SK-N-SH (cell line): ENCODE results near the gene MRRF. TPM values are rescaled to one million over a fixed set of nuclear protein-coding genes. Genes with fewer than 3 reads are reported as not detected.

Source experiments
- CTCF ChIA-PET: fragments of 300-600, 350-600 bp; formaldehyde crosslinking; extraction: SDS; loops from one replicate; lab custom pipeline; 2021; lab: Yijun Ruan, JAX
- POLR2A ChIA-PET: fragments of 350-600 bp; sonication (Branson Sonifier 250); formaldehyde crosslinking; extraction: SDS; loops from one replicate; lab custom pipeline; 2020; ENCODE audit warnings: antibody characterized with exemption, inconsistent platforms; lab: Yijun Ruan, JAX
- DNase-seq: peaks from one replicate; pipeline ENCODE4 v3.0.0; 2012
- H2AFZ ChIP-seq: fragments of 200-600 bp; sonication (generic); 2 replicates; pipeline ENCODE4 v1.8.1; 2016; ENCODE audit warnings: antibody characterized with exemption, mild to moderate bottlenecking, low read depth
- H3F3A ChIP-seq: fragments of 200-600 bp; sonication (generic); replicated peaks from 2 replicates; pipeline ENCODE3; 2016; ENCODE audit warnings: antibody characterized with exemption, mild to moderate bottlenecking; ENCODE audit not compliant: insufficient read depth
- H3K27ac ChIP-seq, 2 experiments: fragments of 200-500 bp in 1 of 2; fragments of 200-600 bp in 1 of 2; sonication (Bioruptor generic) in 1 of 2; sonication (generic), shearing (Covaris generic) in 1 of 2; 2 replicates each; pipeline versions ENCODE4 v1.5.1 to v1.6.1; 2014 to 2016; ENCODE audit warnings: low read depth in 2 of 2, inconsistent platforms in 1 of 2, low read length in 1 of 2, mild to moderate bottlenecking in 1 of 2, mixed read lengths in 1 of 2
- H3K27me3 ChIP-seq: fragments of 200-600 bp; sonication (generic), shearing (Covaris generic); 2 replicates; pipeline ENCODE4 v1.6.1; 2016; ENCODE audit warnings: mixed run types; ENCODE audit not compliant: insufficient read depth
- H3K36me3 ChIP-seq, 2 experiments: fragments of 200-500 bp in 1 of 2; fragments of 200-600 bp in 1 of 2; sonication (Bioruptor generic) in 1 of 2; sonication (generic) in 1 of 2; replicated peaks in 1 of 2; 2 replicates each; pipeline versions ENCODE3 to v1.5.1; 2014 to 2016; ENCODE audit warnings: low read length in 1 of 2, mild to moderate bottlenecking in 1 of 2; ENCODE audit not compliant: insufficient read depth in 2 of 2, control insufficient read depth in 1 of 2
- H3K4me1 ChIP-seq, 2 experiments: fragments of 200-500 bp in 1 of 2; fragments of 200-600 bp in 1 of 2; sonication (Bioruptor generic) in 1 of 2; sonication (generic), shearing (Covaris generic) in 1 of 2; 2 replicates each; pipeline versions ENCODE4 v1.5.1 to v1.6.1; 2014 to 2016; ENCODE audit warnings: low read depth in 1 of 2, low read length in 1 of 2, mixed run types in 1 of 2; ENCODE audit not compliant: insufficient read depth in 2 of 2, control insufficient read depth in 1 of 2
- H3K4me2 ChIP-seq: fragments of 200-600 bp; sonication (generic), shearing (Covaris generic); 2 replicates; pipeline ENCODE4 v1.6.1; 2017; ENCODE audit warnings: mixed run types
- H3K4me3 ChIP-seq, 2 experiments: fragments of 200-500 bp in 1 of 2; fragments of 200-600 bp in 1 of 2; sonication (Bioruptor generic) in 1 of 2; sonication (generic), shearing (Covaris generic) in 1 of 2; 2 replicates each; pipeline versions ENCODE4 v1.5.1 to v1.8.1; 2014 to 2016; ENCODE audit warnings: low read depth in 2 of 2, inconsistent platforms in 1 of 2, low read length in 1 of 2, mild to moderate bottlenecking in 1 of 2, mixed read lengths in 1 of 2, moderate library complexity in 1 of 2
- H3K79me2 ChIP-seq: fragments of 200-600 bp; sonication (generic); 2 replicates; pipeline ENCODE4 v1.8.1; 2017; ENCODE audit warnings: mild to moderate bottlenecking; ENCODE audit not compliant: insufficient read depth
- H3K9ac ChIP-seq: fragments of 200-600 bp; sonication (generic); 2 replicates; pipeline ENCODE4 v1.6.1; 2017; ENCODE audit warnings: mixed run types
- H3K9me2 ChIP-seq: fragments of 200-600 bp; sonication (generic); 2 replicates; pipeline ENCODE4 v1.6.1; 2017; ENCODE audit warnings: mixed run types
- H3K9me3 ChIP-seq: fragments of 200-600 bp; sonication (generic); 2 replicates; pipeline ENCODE4 v1.6.1; 2017; ENCODE audit warnings: mixed run types, mild to moderate bottlenecking, moderate library complexity
- H4K20me1 ChIP-seq: fragments of 200-600 bp; sonication (generic); 2 replicates; pipeline ENCODE4 v1.6.1; 2017; ENCODE audit warnings: mild to moderate bottlenecking, mixed run types; ENCODE audit not compliant: insufficient read depth
- CHD2 ChIP-seq: fragments of 150-350 bp; IDR thresholded peaks from 2 replicates; pipeline ENCODE4 v1.6.1; 2018; ENCODE audit warnings: low read length; ENCODE audit not compliant: partially characterized antibody
- FOSL2 ChIP-seq: IDR thresholded peaks from 2 replicates; pipeline ENCODE4 v1.4.0; 2012; ENCODE audit warnings: low read depth, mild to moderate bottlenecking, moderate library complexity, borderline replicate concordance
- FOXM1 ChIP-seq: IDR thresholded peaks from 2 replicates; pipeline ENCODE4 v1.4.0; 2012; ENCODE audit warnings: low read depth, mild to moderate bottlenecking
- GATA2 ChIP-seq: sonication (generic); formaldehyde crosslinking; IDR thresholded peaks from 2 replicates; pipeline ENCODE4 v1.5.0; 2020; ENCODE audit warnings: mild to moderate bottlenecking, missing genetic modification reagents
- IRF3 ChIP-seq: fragments of 150-350 bp; IDR thresholded peaks from 2 replicates; pipeline ENCODE4 v1.6.1; 2016; ENCODE audit warnings: mild to moderate bottlenecking, low read depth, low read length
- JUND ChIP-seq: IDR thresholded peaks from 2 replicates; pipeline ENCODE4 v1.4.0; 2012
- NFIC ChIP-seq: IDR thresholded peaks from 2 replicates; pipeline ENCODE4 v1.4.0; 2012; ENCODE audit warnings: borderline replicate concordance
- NRF1 ChIP-seq: IDR thresholded peaks from 2 replicates; pipeline ENCODE4 v1.6.1; 2012; ENCODE audit warnings: low read depth, mild to moderate bottlenecking, low read length
- RAD21 ChIP-seq: IDR thresholded peaks from 2 replicates; pipeline ENCODE4 v1.6.1; 2012; ENCODE audit warnings: mild to moderate bottlenecking, low read length
- RXRA ChIP-seq: IDR thresholded peaks from 2 replicates; pipeline ENCODE4 v1.4.0; 2012; ENCODE audit warnings: low read depth, mild to moderate bottlenecking, borderline replicate concordance
- SIN3A ChIP-seq: IDR thresholded peaks from 2 replicates; pipeline ENCODE4 v1.6.1; 2012; ENCODE audit warnings: low read depth, mild to moderate bottlenecking, low read length, moderate library complexity, borderline replicate concordance
- TCF12 ChIP-seq: IDR thresholded peaks from 2 replicates; pipeline ENCODE4 v1.4.0; 2012
- USF1 ChIP-seq: IDR thresholded peaks from 2 replicates; pipeline ENCODE4 v1.4.0; 2012; ENCODE audit warnings: low read depth, borderline replicate concordance
- YY1 ChIP-seq: IDR thresholded peaks from 2 replicates; pipeline ENCODE4 v1.4.0; 2012; ENCODE audit warnings: low read depth, mild to moderate bottlenecking
- WGBS: methylation state at CpG from one replicate; pipeline ENCODE4 v1.1.6; 2017; ENCODE audit warnings: low lambda C conversion rate; 5-methylcytosine and 5-hydroxymethylcytosine counted together
- polyA plus RNA-seq, 3 experiments: library from polyadenylated mRNA; depleted of rRNA; stranded (reverse); fragments of >200 nt; gene quantifications; 2 replicates each; pipeline ENCODE4 v1.2.3, GENCODE V29; 2012
- TF ChIP-seq, protein P1 (sequence below): IDR thresholded peaks from 2 replicates; pipeline ENCODE4 v1.6.1; 2012; ENCODE audit warnings: mild to moderate bottlenecking, low read depth, low read length, moderate library complexity

Gene MRRF
- polyA plus RNA-seq, 1 of the 3 experiments (the other 2 are of a cell fraction), result 35.1 TPM

- no peak overlapping the region for H3K9ac ChIP-seq
- H3K4me3 ChIP-seq, result no peak overlapping the region
- CTCF ChIA-PET, result interaction anchor here (1.3 kb wide), 1 partner anchor 9 kb away, joined by 3 read pairs; no protein-coding TSS in a partner anchor
- H3K27ac ChIP-seq, result no peak overlapping the region
- peaks cover 72% of the 10 kb centered on the region for H3K79me2 ChIP-seq
- H3K4me1 ChIP-seq, result peaks cover 12 to 13% of the 10 kb centered on the region in 2 experiments; a peak in 3 of 4 replicates
- H3K27me3 ChIP-seq, result no peaks in the 10 kb centered on the region
- H3K9me2 ChIP-seq, result no peaks in the 10 kb centered on the region
- H3K36me3 ChIP-seq, result peaks cover 23 to 37% of the 10 kb centered on the region in 2 experiments
- H3K9me3 ChIP-seq, result no peaks in the 10 kb centered on the region
- no peak overlapping the region for H2AFZ ChIP-seq
- no peak for DNase-seq
- TF ChIP-seq JUND (no peak), IRF3 (no peak), NRF1 (no peak), CHD2 (no peak), USF1 (no peak), NFIC (no peak), GATA2 (no peak), SIN3A (no peak), RXRA (no peak), FOXM1 (no peak), RAD21 (no peak)
- TF ChIP-seq, protein P1, sequence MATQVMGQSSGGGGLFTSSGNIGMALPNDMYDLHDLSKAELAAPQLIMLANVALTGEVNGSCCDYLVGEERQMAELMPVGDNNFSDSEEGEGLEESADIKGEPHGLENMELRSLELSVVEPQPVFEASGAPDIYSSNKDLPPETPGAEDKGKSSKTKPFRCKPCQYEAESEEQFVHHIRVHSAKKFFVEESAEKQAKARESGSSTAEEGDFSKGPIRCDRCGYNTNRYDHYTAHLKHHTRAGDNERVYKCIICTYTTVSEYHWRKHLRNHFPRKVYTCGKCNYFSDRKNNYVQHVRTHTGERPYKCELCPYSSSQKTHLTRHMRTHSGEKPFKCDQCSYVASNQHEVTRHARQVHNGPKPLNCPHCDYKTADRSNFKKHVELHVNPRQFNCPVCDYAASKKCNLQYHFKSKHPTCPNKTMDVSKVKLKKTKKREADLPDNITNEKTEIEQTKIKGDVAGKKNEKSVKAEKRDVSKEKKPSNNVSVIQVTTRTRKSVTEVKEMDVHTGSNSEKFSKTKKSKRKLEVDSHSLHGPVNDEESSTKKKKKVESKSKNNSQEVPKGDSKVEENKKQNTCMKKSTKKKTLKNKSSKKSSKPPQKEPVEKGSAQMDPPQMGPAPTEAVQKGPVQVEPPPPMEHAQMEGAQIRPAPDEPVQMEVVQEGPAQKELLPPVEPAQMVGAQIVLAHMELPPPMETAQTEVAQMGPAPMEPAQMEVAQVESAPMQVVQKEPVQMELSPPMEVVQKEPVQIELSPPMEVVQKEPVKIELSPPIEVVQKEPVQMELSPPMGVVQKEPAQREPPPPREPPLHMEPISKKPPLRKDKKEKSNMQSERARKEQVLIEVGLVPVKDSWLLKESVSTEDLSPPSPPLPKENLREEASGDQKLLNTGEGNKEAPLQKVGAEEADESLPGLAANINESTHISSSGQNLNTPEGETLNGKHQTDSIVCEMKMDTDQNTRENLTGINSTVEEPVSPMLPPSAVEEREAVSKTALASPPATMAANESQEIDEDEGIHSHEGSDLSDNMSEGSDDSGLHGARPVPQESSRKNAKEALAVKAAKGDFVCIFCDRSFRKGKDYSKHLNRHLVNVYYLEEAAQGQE, result no peak
- POLR2A ChIA-PET, result no interaction called here
- no peak overlapping the region for H3K4me2 ChIP-seq
- WGBS, result 79% methylated on average over 1 of the region's 1 CpG
- H4K20me1 ChIP-seq, result 0 out of 2 replicates have a peak, but pooled peaks cover 5% of the 10 kb centered on the region
- H3F3A ChIP-seq, result no peaks in the 10 kb centered on the region
Measured at GRCh38 chr9:122261469-122261881, 3.2 kb upstream of the MRRF start.

DNA sequence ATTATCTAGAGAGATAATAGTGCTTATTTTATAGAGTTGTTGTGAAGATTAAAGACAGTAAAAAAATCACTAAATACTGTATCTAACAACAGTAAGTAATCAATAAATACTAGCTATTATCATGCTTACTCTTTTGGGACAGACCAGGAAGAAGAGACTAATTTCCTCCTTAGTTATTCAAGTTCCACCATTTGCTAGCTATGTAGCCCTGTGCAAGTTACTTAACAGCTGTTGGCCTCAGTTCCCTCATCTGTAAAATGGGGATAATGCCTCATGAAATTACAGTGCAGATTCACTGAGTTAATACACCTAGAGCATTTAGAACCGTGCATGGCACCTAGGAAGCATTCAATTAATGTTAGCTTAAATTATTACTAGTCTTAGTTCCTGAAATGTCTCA, 2.6 kb upstream of the MRRF start:
- WGBS, result 77% methylated on average over 1 of the region's 1 CpG
- CTCF ChIA-PET, result interaction anchor here (1.3 kb wide), 1 partner anchor 88 kb away, joined by 6 read pairs; no protein-coding TSS in a partner anchor

More for the DNA sequence above, 2.6 kb upstream of the MRRF start:
- TF ChIP-seq FOSL2 (no peak), TCF12 (no peak), SIN3A (no peak), YY1 (no peak), JUND (no peak), IRF3 (no peak), NFIC (no peak)
- TF ChIP-seq, all 33 proteins: peak for 0
- H4K20me1 ChIP-seq, result 0 out of 2 replicates have a peak, but pooled peaks cover 5% of the 10 kb centered on the region
- H3K9me2 ChIP-seq, result no peaks in the 10 kb centered on the region
- H3K4me2 ChIP-seq, result no peak overlapping the region
- H3K27me3 ChIP-seq, result no peaks in the 10 kb centered on the region
- H3K27ac ChIP-seq, result no peak overlapping the region
- H3K9me3 ChIP-seq, result no peaks in the 10 kb centered on the region
- H3F3A ChIP-seq, result no peaks in the 10 kb centered on the region
- H3K36me3 ChIP-seq, result peaks cover 23 to 34% of the 10 kb centered on the region in 2 experiments
- H3K4me3 ChIP-seq, result no peak overlapping the region
- no peak overlapping the region for H3K9ac ChIP-seq
- DNase-seq, result no peak
- peaks cover 12 to 13% of the 10 kb centered on the region in 2 experiments; a peak in 3 of 4 replicates for H3K4me1 ChIP-seq
- peaks cover 72% of the 10 kb centered on the region for H3K79me2 ChIP-seq
- no peak overlapping the region for H2AFZ ChIP-seq
- POLR2A ChIA-PET, result no interaction called here
